DMS153 treated with DMSO at 0.1 percent for 48 hours (cell line): ENCODE data around the gene TRIM54.
A peak's percentile ranks its signal among the peaks of the same experiment; 100 is the strongest.
"Not testable (repeated sequence)": the region's sequence is repeated elsewhere in the genome, so short reads cannot be mapped to it uniquely, and the experiment has no call there.

Source experiments
- DNase-seq: peaks from one replicate; lab custom pipeline; 2025; ENCODE audit not compliant: unreplicated experiment; lab: John Stamatoyannopoulos, UW

TRIM54 gene

DNA sequence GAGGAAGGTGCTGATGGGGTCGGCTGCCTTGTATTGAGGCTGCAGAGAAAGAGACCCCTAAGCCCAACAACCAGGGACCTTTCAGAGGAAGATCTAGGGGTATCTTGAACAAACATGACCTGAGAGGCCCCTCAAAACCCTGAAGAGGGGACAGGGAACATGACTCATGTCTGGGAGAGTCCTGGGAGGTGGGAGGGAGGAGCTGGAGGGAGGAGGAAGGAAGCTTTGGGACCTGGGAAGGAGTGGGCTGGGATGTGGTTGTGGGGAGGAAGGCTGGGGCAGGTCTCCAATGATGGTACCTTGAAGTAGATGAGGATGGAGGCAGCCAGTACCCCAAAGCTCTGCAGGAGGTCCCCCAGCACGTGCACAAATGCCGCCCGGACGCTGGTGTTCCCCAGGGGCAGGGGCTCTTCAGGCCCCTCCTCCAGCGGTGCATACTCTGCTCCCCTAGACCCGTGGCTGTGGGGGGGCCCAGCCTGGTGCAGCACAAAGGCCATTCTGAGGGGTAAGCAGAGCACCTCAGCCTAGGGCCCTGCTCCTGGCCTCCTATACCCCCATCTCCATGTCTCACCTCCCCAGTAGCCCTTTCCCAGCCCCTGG lies 25.3 kb upstream of the TRIM54 start:
- DNase-seq: no peak

DNA sequence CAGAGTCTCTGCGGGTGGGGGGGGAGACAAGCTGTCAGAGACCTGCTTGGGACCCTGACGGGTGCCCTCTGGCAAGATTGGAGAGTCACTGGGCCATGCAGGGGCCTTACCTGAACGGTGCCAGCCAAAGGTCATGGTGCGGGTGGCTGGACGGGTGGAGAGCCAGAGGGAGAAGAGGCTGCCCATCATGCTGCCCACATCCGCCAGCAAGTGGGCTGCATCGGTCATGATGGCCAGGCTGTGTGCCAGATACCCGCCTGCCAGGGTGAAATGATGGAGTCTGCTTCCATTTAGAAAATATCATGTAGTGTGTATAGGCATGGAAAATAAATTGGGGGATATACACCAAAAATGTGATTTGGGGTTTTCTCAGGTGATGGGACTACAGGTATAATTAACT lies 24.2 kb upstream of the TRIM54 start:
- no peak for DNase-seq

- no peak for DNase-seq
These were observed 20.8 kb upstream of the TRIM54 start for GRCh38 chr2:27261241-27261925.

GRCh38 chr2:27261926-27262298 lies 20.3 kb upstream of the TRIM54 start:
- no peak for DNase-seq

DNA sequence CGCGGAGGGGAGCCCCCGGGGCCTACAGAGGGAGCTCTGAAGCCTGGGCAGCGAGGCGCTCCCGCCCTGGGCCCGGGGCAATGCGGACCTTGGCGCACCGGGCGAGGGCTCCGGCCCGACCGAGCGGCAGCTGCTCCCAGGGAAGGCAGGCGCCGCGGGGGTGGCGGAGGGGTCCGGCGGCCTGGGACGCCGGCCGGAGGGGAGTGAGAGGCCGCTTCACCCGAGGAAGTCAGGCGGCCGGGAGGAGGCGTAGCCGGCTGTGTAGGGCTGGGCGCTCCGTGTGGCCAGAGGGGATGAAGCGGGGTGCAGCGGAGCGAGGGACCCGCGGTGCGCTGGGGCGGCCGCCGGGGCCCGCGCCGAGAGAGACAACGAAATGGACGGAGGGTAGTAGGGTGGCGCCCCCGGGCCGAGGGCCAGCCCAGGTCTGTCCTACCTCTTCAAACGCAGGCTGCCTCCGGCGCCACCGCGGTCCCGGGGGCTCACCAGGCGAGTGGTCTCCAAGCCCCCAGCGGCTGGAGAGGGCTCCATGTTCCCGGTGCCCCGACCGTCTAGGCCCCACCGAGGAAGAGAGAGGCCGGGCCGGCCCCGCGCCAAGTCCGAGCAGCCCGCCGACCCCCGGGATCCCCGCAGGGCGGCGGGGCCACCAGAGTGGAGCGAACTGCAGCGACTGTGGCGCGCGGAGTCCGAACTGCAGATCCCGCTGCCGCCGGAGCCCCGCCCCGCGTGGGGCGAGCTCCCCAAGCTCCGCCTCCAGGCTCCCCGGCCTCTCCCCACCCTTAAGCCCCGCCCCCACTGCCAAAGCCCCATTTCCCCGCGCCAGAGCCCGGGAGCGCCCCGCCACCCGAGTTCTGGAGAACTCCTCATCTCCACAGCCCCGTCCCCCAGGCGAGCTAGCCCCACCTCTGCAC lies 19.6 kb upstream of the TRIM54 start, which contains the start of gene SLC30A3:
Gene SLC30A3, minus strand, starts transcription at position 669 of the 908 bp plus-strand sequence. Its CDS starts 141 bp downstream, at position 528.
- DNase-seq: no peak

DNA sequence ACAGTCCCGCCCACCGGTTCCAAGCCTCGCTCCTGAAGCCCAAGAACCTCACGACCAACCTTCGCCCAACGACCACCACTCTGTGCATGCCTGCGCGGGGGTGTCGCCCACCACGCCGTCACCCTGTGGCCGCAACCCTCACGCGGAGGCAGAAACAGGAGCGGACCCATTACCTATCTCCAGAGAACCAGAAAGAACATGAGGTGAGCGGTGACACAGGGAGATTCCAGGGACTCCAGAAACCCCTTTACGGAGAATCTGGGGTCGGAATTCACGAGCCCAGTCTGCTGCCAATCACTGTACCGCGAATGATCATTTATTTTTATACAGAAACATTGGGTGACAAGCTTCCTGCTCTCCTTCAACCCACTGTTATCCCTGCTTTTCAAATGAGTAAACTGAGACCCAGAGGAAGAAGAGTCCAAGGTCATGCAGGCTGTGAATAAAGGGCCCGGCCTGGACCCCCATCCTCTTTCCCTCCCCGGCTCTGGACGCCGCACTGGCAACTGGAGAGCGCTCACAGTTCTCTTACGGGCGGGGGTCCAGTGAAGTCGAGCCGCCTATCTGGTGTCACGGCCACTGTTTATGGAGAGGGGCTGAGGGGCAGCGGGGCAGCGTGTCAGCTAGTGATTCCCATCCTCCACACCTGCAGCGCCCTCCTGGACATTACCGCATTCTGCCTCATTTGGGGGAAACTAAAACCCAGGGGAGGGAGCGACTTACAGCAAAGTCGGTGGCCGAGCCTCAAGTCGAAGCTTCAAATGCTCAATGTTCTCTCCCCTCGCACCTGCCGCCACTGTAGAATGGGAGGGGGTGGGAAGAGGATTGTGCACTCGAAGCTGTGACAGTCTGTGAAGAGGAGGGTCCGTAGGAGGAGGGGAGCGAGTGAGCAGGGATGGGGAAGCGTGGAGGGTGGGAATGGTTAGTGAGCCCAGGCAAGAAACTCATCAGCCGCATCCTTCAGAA lies 18.7 kb upstream of the TRIM54 start:
- DNase-seq: no peak

DNA sequence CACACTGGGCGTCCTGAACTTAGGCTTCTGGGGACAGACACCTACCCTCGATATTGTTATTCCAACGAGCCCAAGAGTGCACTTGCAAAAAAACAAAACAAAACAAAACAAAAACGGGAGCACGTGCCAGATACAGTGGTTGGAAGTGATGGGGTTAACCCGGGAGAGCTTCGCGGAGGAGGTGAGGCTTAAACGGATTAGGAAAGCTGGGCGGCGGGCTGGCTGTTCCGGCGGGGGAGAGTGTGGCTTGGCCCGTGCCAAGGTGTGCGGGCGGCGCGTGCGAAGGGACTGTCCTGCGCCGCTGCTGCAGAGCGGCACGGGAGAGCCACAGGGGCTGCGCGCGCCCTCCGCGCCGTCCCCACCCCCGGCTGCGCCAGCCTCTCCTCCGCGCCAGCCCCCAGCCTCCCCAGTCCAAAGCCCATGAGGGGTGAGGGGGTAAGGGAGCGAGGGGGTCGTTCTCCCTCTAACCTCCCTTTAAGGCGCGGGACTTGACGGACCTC lies 17.9 kb upstream of the TRIM54 start:
- DNase-seq: no peak

DNA sequence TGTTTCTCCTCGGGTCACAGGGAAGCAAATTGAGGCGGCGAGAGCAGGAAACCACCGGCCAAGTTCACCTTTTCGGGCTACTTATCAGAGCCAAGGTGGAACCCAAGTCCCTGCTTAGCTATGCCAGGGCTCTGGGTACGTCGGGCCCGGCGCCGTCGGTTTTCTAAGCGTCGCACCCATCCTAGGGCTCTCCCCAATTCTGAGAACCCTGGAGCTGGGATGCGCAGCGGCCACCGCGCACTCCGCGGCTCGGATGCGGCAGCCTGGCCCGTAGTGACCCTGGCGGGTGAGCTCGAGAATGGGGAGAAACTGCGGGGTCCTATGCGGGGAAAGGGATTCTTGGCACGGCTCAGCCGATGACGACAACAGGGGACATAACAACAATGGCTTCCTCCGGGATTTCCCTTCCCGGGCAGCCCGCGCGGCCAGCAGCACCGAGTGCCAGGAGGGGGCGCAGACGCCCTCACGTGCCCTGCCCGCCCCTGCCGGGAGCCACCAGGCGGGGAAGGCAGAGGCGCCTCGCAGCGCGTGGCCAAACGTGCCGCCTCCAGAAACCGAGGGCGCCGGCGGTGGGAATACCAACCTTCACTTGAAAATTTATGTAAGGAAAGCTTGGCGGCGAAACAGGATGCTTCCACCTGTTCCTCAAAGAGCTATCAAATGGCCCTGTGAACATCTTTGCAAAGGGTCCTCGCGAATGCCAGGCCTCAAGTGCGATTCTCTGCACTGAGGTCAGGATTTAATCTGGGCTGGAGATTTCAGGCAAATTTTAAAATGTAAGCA lies 17.3 kb upstream of the TRIM54 start:
- DNase-seq: peak; percentile 37

DNA sequence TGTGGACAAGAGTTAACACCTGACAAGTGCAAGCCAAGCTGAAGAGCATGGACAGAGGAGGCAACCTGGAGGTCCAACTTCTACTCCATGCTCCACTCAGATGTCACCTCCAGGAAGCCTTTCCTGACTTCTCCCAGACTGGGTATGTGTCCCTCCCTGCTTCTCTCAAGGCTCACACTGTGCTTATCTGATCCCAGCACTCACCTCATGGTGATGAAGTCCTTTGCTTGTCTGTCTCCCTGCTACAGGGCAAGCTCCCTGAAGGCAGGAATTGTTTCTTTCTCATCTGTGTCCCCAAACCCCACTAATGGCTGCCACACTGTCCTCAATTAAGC lies 16.7 kb upstream of the TRIM54 start:
- no peak for DNase-seq

DNA sequence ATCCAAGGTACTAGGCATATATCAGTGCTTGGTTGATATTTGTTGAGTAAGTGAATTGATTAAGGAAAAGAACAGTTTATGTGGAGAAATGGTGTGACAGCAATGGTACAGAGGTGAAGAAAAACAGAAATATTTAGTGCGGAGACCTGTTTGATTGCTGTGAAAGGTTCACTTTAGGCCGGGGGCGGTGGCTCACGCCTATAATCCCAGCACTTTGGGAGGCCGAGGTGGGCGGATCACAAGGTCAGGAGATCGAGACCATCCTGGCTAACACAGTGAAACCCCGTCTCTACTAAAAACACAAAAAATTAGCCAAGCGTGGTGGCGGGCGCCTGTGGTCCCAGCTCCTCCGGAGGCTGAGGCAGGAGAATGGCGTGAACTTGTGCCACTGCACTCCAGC lies 13.9 kb upstream of the TRIM54 start:
- DNase-seq: not testable (repeated sequence)

GRCh38 chr2:27270131-27270530 lies 12.1 kb upstream of the TRIM54 start:
- no peak for DNase-seq

- DNase-seq: no peak
These were observed 11.6 kb upstream of the TRIM54 start for GRCh38 chr2:27270670-27271069.

- DNase-seq: no peak
These were observed 10.4 kb upstream of the TRIM54 start for GRCh38 chr2:27271631-27272340.

GRCh38 chr2:27272537-27273522 lies 9.4 kb upstream of the TRIM54 start:
- DNase-seq: not testable (repeated sequence)

- no peak for DNase-seq
These were observed 6.7 kb upstream of the TRIM54 start, which contains the start of gene DNAJC5G for GRCh38 chr2:27275211-27276150. DNAJC5G (plus strand) TSS chr2:27275433; CDS start chr2:27276729, 1,296 bp downstream.

DNA sequence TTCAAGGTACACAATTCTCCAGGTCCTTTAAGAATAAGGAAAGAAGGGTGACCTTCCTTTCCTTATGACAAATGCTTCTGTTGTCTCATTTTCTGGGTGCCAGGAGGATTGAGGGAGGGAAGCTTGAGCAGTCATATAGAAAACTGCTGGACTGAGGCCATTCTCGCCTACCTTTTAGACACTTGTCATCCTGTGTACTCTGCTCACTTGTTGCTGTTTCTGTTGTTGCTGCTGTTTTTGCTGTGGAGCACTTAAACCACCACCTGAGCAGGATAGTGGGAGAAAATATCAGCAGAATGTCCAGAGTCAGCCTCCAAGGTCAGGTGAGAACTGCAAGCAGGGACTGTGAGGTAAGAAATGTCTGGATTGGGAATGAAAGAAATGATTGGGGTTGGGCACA lies 4.2 kb upstream of the TRIM54 start:
- DNase-seq: no peak

DNA sequence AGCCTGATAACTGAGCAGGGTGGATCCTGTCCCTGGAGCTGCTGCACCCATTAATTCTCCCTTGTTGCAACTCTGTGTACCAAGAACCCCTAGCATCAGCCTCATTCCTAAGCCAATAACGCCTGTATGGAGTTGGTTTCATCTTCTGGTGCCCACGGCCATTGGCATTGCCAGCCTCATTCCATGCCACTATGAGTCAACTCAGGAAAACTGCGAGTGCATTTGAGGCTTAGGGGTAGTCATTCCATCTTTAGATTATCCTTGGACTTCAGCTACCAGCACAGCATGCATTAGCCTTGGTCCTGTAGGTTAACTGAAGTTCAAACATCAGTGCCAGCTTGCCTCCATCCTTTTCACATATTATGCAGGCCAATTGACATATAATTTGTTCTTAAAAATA lies 1.4 kb upstream of the TRIM54 start:
- no peak for DNase-seq
